WI38 (cell line): ENCODE measurements around the gene GGCX.

Experiments used
- H3K4me3 ChIP-seq: 2 replicates; pipeline ENCODE4 v1.5.1; 2011; ENCODE audit warnings: low read depth, mild to moderate bottlenecking, control low read depth, low read length
- TF ChIP-seq, protein P1 (sequence below): IDR thresholded peaks from 2 replicates; pipeline ENCODE4 v1.5.1; 2012; ENCODE audit warnings: low read depth, mild to moderate bottlenecking, control low read depth, low read length

The GGCX gene

DNA sequence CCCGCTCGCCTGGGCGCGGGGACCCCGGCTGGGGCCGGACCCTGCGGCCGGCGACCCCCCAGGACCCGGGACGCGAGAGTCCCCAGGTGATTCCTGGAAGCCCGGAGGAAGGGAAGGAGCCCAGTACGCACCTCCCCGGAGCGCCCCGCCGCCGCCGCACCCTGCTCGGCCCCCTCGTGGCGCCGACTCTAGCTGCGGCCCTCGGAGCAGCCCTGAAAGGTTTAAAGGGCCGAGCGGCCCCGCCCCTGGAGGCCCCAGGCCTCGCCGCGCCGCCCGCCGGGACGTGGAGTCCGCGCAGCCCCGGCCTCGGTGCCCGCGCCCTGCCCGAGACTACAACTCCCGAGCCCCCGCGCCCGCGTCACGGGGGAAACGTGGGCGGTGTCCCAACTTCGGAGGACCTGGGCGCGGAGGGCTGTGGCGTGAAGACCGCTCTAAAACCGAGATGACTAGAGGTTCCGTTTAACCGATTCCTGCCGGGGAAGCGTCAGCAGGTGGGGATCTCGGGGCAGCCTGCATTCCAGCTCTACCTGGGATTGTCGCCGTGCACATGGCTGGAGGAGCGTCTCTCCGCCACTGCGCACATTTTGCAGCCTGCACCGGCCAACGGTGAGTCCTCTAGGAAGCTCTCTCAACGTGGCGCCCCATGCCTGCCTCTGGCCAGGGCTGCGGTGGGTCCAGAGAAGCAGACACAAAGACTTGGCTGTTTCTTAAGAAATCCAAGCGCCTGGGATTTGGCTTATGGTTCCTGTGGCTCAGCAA, 41.4 kb upstream of the GGCX start, which contains the start of gene TMEM150A:
TMEM150A (minus strand) TSS at position 223 of the 759 bp plus-strand sequence. CDS start 750 bp downstream, outside the sequence.
- TF ChIP-seq, protein P1, sequence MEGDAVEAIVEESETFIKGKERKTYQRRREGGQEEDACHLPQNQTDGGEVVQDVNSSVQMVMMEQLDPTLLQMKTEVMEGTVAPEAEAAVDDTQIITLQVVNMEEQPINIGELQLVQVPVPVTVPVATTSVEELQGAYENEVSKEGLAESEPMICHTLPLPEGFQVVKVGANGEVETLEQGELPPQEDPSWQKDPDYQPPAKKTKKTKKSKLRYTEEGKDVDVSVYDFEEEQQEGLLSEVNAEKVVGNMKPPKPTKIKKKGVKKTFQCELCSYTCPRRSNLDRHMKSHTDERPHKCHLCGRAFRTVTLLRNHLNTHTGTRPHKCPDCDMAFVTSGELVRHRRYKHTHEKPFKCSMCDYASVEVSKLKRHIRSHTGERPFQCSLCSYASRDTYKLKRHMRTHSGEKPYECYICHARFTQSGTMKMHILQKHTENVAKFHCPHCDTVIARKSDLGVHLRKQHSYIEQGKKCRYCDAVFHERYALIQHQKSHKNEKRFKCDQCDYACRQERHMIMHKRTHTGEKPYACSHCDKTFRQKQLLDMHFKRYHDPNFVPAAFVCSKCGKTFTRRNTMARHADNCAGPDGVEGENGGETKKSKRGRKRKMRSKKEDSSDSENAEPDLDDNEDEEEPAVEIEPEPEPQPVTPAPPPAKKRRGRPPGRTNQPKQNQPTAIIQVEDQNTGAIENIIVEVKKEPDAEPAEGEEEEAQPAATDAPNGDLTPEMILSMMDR = no peak
- peak within 1 kb of the TSS; percentile 84 for H3K4me3 ChIP-seq

DNA sequence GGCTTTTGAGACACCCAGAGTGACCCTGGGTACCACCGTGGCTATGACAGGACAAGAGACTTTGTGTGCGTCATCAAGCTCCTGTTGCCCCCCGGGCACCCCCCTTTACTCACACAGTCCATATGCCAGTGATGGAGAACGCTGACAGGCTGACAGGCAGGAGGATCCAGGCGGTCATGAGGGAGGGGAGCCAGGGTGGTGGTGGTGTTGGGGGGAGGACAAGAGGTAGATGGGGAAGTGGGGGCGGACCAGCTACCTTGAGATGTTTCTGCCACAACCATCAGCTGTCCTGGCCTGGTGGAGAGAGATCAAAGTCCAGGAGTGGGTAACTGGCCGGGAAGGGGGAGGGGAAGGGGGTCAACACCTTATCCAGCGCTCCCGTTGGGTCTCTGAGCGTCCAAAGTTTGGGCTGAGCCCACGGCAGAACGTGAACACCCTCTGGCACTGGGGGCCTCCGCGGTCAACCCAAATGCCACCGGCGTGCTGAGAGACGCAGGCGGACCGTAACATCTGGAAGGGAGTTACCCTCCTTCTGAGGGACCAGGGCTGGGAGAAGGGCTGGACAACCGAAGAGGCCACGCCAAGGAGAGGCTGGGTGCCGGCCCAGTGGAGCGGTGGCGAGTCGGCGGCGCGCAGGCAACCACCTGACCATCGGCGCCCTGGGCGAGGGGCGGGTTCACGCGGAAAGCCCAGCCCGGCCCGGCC, 40.6 kb upstream of the GGCX start:
- H3K4me3 ChIP-seq = peak overlapping the region; percentile 84
- TF ChIP-seq, protein P1 = no peak

DNA sequence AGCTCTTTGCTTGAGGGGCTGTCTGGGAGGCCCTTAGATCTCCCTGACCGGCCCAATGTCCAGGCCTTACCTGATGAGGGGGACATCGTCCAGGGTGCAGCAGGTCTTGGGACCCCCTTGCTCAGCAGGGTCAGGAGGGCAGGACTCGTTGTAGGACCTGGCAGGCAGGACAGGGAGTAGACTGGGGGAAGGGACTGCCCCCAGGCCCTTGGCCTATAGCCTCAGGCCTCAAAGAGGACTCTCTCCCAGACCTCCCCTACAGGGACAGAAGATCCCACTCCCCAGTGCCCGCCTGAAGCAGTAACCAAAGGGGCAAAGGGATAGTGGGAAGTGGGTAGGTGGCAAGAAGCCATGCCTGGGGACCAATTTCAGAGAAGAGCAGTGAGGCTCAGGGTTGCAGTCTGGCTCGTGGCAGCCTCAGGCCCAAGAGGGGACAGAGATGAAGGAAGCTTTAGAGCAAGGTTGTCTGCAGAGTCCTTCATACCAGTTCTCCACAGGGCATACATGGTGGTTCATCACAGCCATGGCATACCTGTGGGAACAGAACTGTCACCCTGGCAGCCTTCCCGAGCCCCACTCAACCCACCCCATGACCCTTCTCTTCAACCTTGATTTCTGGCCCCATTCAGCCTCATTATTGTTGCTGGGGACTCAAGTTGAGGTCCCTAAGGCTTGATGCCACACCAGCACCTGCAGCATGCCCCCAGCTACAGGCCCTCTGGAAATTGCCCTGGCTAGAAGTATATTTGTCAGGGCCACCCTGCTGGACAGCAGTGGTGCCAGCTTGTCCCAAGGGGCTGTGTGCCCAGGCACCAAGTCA, 39.9 kb upstream of the GGCX start:
- TF ChIP-seq, protein P1 = no peak
- H3K4me3 ChIP-seq = peak overlapping the region; percentile 84

DNA sequence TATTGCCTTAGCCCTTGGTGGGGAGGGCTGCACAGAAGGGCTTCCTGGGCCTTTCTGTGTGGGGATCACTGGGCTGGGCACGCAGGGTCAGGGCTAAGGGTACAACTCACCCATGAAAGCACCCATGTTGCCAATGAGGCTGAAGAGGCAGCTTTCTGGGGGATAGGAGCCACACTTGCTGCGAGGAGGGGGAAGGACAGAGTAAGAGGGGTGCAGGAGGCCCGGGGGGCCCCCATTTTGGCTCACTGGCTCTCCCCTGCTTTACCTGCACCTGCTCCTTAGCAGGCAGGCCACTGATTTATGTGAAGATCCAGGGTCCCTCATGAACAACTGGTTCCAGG, 38.9 kb upstream of the GGCX start:
- TF ChIP-seq, protein P1 = no peak

DNA sequence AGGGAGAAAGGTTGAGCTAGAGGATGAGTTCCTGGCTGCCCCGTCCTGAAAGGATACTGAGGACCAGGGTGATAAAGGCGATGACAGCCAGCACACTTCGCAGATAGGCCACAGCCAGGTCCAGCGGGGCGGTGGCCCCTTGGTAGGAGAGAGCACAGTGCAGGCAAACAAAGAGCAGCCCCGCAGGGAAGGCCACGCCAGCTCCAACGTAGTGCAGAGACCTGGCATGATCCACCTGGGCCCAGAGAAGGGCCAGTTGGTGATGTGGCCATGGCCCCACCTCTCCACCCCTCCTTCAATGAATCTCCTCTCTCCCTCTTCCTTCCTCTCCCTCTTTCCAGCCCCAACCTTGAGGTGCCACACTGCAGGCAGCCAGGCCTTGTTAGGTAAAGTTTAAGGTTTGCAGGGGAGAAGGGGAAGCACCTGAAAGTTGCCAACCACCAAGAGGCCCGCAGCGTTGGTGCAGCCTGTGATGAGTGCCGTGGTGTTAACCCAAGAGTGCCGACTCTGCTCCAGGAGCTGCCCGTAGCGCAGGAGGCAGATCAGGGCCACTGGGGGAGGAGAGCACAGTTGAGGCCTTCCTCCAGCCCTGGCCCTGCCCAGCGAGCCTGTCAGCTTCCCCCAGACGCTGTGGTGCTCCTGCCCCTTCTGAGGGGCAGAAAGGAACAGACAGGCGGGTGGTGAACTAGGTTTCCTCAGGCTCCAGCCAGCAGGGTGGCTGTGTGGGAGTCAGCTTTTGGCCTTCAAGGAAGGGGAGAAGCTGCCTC, 38.4 kb upstream of the GGCX start:
- H3K4me3 ChIP-seq = no peak overlapping the region
- TF ChIP-seq, protein P1 = no peak

More for the DNA sequence above, 38.9 kb upstream of the GGCX start:
- no peak overlapping the region for H3K4me3 ChIP-seq

DNA sequence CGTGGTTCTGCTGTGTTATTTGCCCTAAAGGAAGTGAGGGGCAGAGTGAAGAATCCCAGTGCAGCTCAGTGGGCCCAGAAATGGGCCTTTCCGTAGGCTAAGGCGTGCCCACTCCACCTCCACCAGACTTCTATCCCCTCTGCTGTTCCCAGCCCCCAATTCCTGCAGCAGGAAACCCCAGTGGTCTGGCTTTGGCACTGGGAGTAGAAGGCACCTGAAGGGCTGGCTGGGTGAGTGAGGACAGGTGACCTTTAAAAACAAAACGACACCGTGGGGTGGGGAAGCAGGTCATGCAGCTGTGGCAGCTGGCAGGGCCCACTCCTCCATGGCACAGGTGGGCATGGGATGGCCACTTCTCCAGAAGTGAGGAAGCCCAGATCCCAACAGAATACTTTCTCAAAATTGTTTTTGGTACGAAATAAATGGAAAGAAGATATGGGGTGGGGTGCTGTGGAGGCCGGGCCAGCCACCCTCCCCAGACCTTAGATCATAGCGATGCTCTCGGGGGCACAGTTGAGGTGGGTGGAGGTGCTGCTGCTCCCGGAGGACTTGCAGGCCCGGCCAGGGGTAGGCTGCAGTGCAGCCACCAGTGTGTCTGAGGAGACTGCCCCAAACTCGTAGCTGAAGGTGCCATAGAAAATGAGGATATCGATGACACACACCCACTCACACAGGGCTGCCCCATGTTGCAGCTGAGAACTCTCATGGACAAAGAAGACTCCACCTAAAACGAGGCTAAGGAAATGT, 37.5 kb upstream of the GGCX start:
- TF ChIP-seq, protein P1 = no peak
- no peak overlapping the region for H3K4me3 ChIP-seq
